Activated T-helper 1 cell treated with anti-CD3 and anti-CD28 coated beads, Interleukin-12 subunit alpha, Interleukin-12 subunit beta, Interleukin-2, Interleukin-4 antibody, amounts not matched to agents 30 ng/mL and 10 ng/mL and 1 ng/mL, durations not matched to agents 14 hours and 24 hours and 36 hours (primary cell): Measurements from ENCODE around the gene SP140L. TPM values are rescaled to one million over a fixed set of nuclear protein-coding genes. Genes with fewer than 3 reads are reported as not detected.
A peak's percentile ranks its signal among the peaks of the same experiment; 100 is the strongest.
"Not testable (repeated sequence)": the region's sequence is repeated elsewhere in the genome, so short reads cannot be mapped to it uniquely, and the experiment has no call there.

Experiments used
- DNase-seq: peaks from one replicate; pipeline ENCODE4 v3.0.0; 2021; ENCODE audit warnings: low spot score
- H3K27ac Mint-ChIP-seq: one replicate; pipeline ENCODE4 v1.8.0; 2021; ENCODE audit warnings: mild to moderate bottlenecking, mixed read lengths
- H3K27me3 Mint-ChIP-seq: one replicate; pipeline ENCODE4 v1.8.0; 2022; ENCODE audit warnings: mild to moderate bottlenecking, moderate library complexity, mixed read lengths; ENCODE audit not compliant: insufficient read depth
- H3K36me3 Mint-ChIP-seq: one replicate; pipeline ENCODE4 v1.8.0; 2021; ENCODE audit warnings: low read depth, mixed read lengths
- H3K4me1 Mint-ChIP-seq: one replicate; pipeline ENCODE4 v1.8.0; 2021; ENCODE audit warnings: low read depth, mixed read lengths
- H3K4me3 Mint-ChIP-seq: one replicate; pipeline ENCODE4 v1.8.0; 2021; ENCODE audit warnings: mild to moderate bottlenecking, moderate library complexity, mixed read lengths
- H3K9me3 Mint-ChIP-seq: one replicate; pipeline ENCODE4 v1.8.0; 2021; ENCODE audit warnings: mixed read lengths
- intact Hi-C: fragments of 100-400 bp; cut with micrococcal nuclease; formaldehyde crosslinking; loops from one replicate; pipeline ENCODE4 v1.15.1; 2024
- total RNA-seq: library from RNA; stranded (reverse); gene quantifications from 2 replicates; pipeline ENCODE4 v1.2.3, GENCODE V29; 2022

The SP140L gene
- total RNA-seq, 1 donor from 2014 or later: 57.8 TPM

- H3K27me3 Mint-ChIP-seq: no peaks in the 10 kb centered on the region
- no peak overlapping the region for H3K4me3 Mint-ChIP-seq
- no peak overlapping the region for H3K27ac Mint-ChIP-seq
- no peaks in the 10 kb centered on the region for H3K9me3 Mint-ChIP-seq
- no peak for DNase-seq
- H3K4me1 Mint-ChIP-seq: peaks cover 52% of the 10 kb centered on the region
- H3K36me3 Mint-ChIP-seq: peaks cover 31% of the 10 kb centered on the region
- intact Hi-C loops: no loop called here
Measured at GRCh38 chr2:230408244-230408842, 81.3 kb downstream of the SP140L start.

GRCh38 chr2:230409316-230409715 lies 82.3 kb downstream of the SP140L start:
- Mint-ChIP-seq H3K36me3 (peaks cover 23% of the 10 kb centered on the region), H3K4me1 (peaks cover 60% of the 10 kb centered on the region)
- H3K4me3 Mint-ChIP-seq, intact Hi-C loops, H3K27me3 Mint-ChIP-seq, DNase-seq, H3K27ac Mint-ChIP-seq, H3K9me3 Mint-ChIP-seq: not testable (repeated sequence)

- Mint-ChIP-seq H3K27me3 (no peaks in the 10 kb centered on the region), H3K9me3 (no peaks in the 10 kb centered on the region), H3K27ac (no peak overlapping the region), H3K4me1 (peaks cover 69% of the 10 kb centered on the region), H3K4me3 (peak overlapping the region; percentile 93), H3K36me3 (peaks cover 14% of the 10 kb centered on the region)
- no peak for DNase-seq
- intact Hi-C loops: loop anchor here (2.0 to 5.0 kb wide), 2 partner anchors 63 to 91 kb away; no protein-coding TSS in a partner anchor
Measured at GRCh38 chr2:230410263-230410662, 83.3 kb downstream of the SP140L start.

GRCh38 chr2:230410861-230411569 lies 84.0 kb downstream of the SP140L start:
- Mint-ChIP-seq H3K27ac (peak overlapping the region; percentile 99), H3K27me3 (no peaks in the 10 kb centered on the region), H3K9me3 (no peaks in the 10 kb centered on the region), H3K4me1 (peaks cover 77% of the 10 kb centered on the region), H3K36me3 (peaks cover 12% of the 10 kb centered on the region), H3K4me3 (peak overlapping the region; percentile 93)
- intact Hi-C loops: loop anchor here (1.0 to 5.0 kb wide), 3 partner anchors 30 to 92 kb away; no protein-coding TSS in a partner anchor
- no peak for DNase-seq

- Mint-ChIP-seq H3K4me1 (peaks cover 79% of the 10 kb centered on the region), H3K36me3 (peaks cover 13% of the 10 kb centered on the region), H3K4me3 (peak overlapping the region; percentile 93), H3K9me3 (no peaks in the 10 kb centered on the region), H3K27ac (peak overlapping the region; percentile 99), H3K27me3 (no peaks in the 10 kb centered on the region)
- DNase-seq: peak; percentile 76
- intact Hi-C loops: loop anchor here (1.0 to 5.0 kb wide), 3 partner anchors 30 to 93 kb away; no protein-coding TSS in a partner anchor
Measured at GRCh38 chr2:230411570-230412370, 84.8 kb downstream of the SP140L start.

GRCh38 chr2:230412371-230412711 lies 85.3 kb downstream of the SP140L start:
- DNase-seq: no peak
- H3K27ac Mint-ChIP-seq: peak overlapping the region; percentile 92
- H3K36me3 Mint-ChIP-seq: peaks cover 8% of the 10 kb centered on the region
- no peaks in the 10 kb centered on the region for H3K27me3 Mint-ChIP-seq
- H3K4me3 Mint-ChIP-seq: peak overlapping the region; percentile 86
- no peaks in the 10 kb centered on the region for H3K9me3 Mint-ChIP-seq
- intact Hi-C loops: loop anchor here (5.0 kb wide), 1 partner anchor 65 kb away; no protein-coding TSS in a partner anchor
- peaks cover 76% of the 10 kb centered on the region for H3K4me1 Mint-ChIP-seq

GRCh38 chr2:230412846-230413245 lies 85.9 kb downstream of the SP140L start:
- Mint-ChIP-seq H3K4me1 (peaks cover 76% of the 10 kb centered on the region), H3K36me3 (peaks cover 9% of the 10 kb centered on the region), H3K4me3 (peak overlapping the region; percentile 86), H3K9me3 (no peaks in the 10 kb centered on the region), H3K27me3 (no peaks in the 10 kb centered on the region), H3K27ac (peak overlapping the region; percentile 92)
- no peak for DNase-seq
- intact Hi-C loops: loop anchor here (5.0 kb wide), 1 partner anchor 66 kb away; no protein-coding TSS in a partner anchor

GRCh38 chr2:230413479-230413878 lies 86.5 kb downstream of the SP140L start:
- no peak for DNase-seq
- Mint-ChIP-seq H3K4me3 (peak overlapping the region; percentile 71), H3K27me3 (no peaks in the 10 kb centered on the region), H3K4me1 (peaks cover 76% of the 10 kb centered on the region), H3K9me3 (no peaks in the 10 kb centered on the region), H3K27ac (peak overlapping the region; percentile 92), H3K36me3 (peaks cover 14% of the 10 kb centered on the region)
- intact Hi-C loops: loop anchor here (5.0 kb wide), 1 partner anchor 66 kb away; no protein-coding TSS in a partner anchor

- no peaks in the 10 kb centered on the region for H3K9me3 Mint-ChIP-seq
- peak overlapping the region; percentile 92 for H3K27ac Mint-ChIP-seq
- peaks cover 20% of the 10 kb centered on the region for H3K36me3 Mint-ChIP-seq
- peaks cover 79% of the 10 kb centered on the region for H3K4me1 Mint-ChIP-seq
- intact Hi-C loops: loop anchor here (5.0 kb wide), 1 partner anchor 67 kb away; no protein-coding TSS in a partner anchor
- DNase-seq: no peak
- H3K27me3 Mint-ChIP-seq: no peaks in the 10 kb centered on the region
- H3K4me3 Mint-ChIP-seq: peak overlapping the region; percentile 69
Measured at GRCh38 chr2:230414302-230414701, 87.3 kb downstream of the SP140L start.

GRCh38 chr2:230416061-230416721 lies 89.2 kb downstream of the SP140L start, which contains the start of gene SP100:
Gene SP100 (plus strand): TSS chr2:230416201. CDS start chr2:230416297, 96 bp downstream.
- H3K4me3 Mint-ChIP-seq: peak within 1 kb of the TSS; percentile 97
- H3K36me3 Mint-ChIP-seq: peaks cover 34% of the 10 kb centered on the region
- intact Hi-C loops: loop anchor here (1.0 to 5.0 kb wide), 10 partner anchors 9 to 381 kb away; partner anchors contain the start of genes CAB39, SP140 and SP140L
- no peaks in the 10 kb centered on the region for H3K27me3 Mint-ChIP-seq
- H3K9me3 Mint-ChIP-seq: no peaks in the 10 kb centered on the region
- H3K4me1 Mint-ChIP-seq: peaks cover 86% of the 10 kb centered on the region
- peak; percentile 79 for DNase-seq
- H3K27ac Mint-ChIP-seq: peak within 1 kb of the TSS; percentile 92

GRCh38 chr2:230417436-230417835 lies 90.4 kb downstream of the SP140L start:
- peaks cover 88% of the 10 kb centered on the region for H3K4me1 Mint-ChIP-seq
- DNase-seq: no peak
- peak overlapping the region; percentile 69 for H3K27ac Mint-ChIP-seq
- H3K36me3 Mint-ChIP-seq: peaks cover 44% of the 10 kb centered on the region
- H3K27me3 Mint-ChIP-seq: no peaks in the 10 kb centered on the region
- H3K4me3 Mint-ChIP-seq: peak overlapping the region; percentile 97
- intact Hi-C loops: loop anchor here (2.0 to 5.0 kb wide), 5 partner anchors 55 to 380 kb away; partner anchors contain the start of gene CAB39
- H3K9me3 Mint-ChIP-seq: no peaks in the 10 kb centered on the region
